KMS-11 (cell line): ENCODE data around the gene PCSK5.

Source experiments
- H2AFZ ChIP-seq: fragments of 200-600 bp; sonication (generic); 2 replicates; pipeline ENCODE4 v1.6.1; 2016; ENCODE audit warnings: antibody characterized with exemption, mixed run types, low read depth
- H3K27ac ChIP-seq: fragments of 200-600 bp; sonication (generic); 2 replicates; pipeline ENCODE4 v1.6.1; 2016; ENCODE audit warnings: mild to moderate bottlenecking, mixed run types
- H3K27me3 ChIP-seq: fragments of 200-600 bp; sonication (generic); 2 replicates; pipeline ENCODE4 v1.6.1; 2017; ENCODE audit warnings: mild to moderate bottlenecking, low read depth, mixed run types, moderate library complexity; ENCODE audit not compliant: insufficient read depth
- H3K36me3 ChIP-seq: fragments of 200-600 bp; sonication (generic); 2 replicates; pipeline ENCODE4 v1.6.1; 2017; ENCODE audit warnings: mild to moderate bottlenecking, mixed run types; ENCODE audit not compliant: insufficient read depth
- H3K4me1 ChIP-seq: fragments of 200-600 bp; sonication (generic); 2 replicates; pipeline ENCODE4 v1.6.1; 2016; ENCODE audit warnings: mild to moderate bottlenecking, low read depth, mixed run types; ENCODE audit not compliant: poor library complexity, severe bottlenecking
- H3K4me2 ChIP-seq: fragments of 200-600 bp; sonication (generic); 2 replicates; pipeline ENCODE4 v1.7.0; 2016; ENCODE audit warnings: mild to moderate bottlenecking, mixed run types
- H3K4me3 ChIP-seq: fragments of 200-600 bp; sonication (generic); IDR thresholded peaks from 2 replicates; pipeline ENCODE4 v1.6.1; 2017; ENCODE audit warnings: low read depth, low read length, mixed read lengths; ENCODE audit not compliant: insufficient read depth
- H3K79me2 ChIP-seq: fragments of 200-600 bp; sonication (generic); 2 replicates; pipeline ENCODE4 v1.6.1; 2016; ENCODE audit warnings: low read depth, mixed run types; ENCODE audit not compliant: insufficient read depth
- H3K9ac ChIP-seq: fragments of 200-600 bp; sonication (generic); 2 replicates; pipeline ENCODE4 v1.6.1; 2016; ENCODE audit warnings: mild to moderate bottlenecking, mixed run types
- H4K20me1 ChIP-seq: fragments of 200-600 bp; sonication (generic); 2 replicates; pipeline ENCODE4 v1.6.1; 2016; ENCODE audit warnings: mild to moderate bottlenecking, mixed run types; ENCODE audit not compliant: insufficient read depth
- CTCF ChIP-seq: fragments of 200-600 bp; sonication (generic); conservative IDR thresholded peaks from 2 replicates; pipeline ENCODE4 v1.6.1; 2017; ENCODE audit warnings: low read depth, mild to moderate bottlenecking, antibody characterized with exemption, low read length, moderate library complexity, mixed read lengths

The PCSK5 gene

DNA sequence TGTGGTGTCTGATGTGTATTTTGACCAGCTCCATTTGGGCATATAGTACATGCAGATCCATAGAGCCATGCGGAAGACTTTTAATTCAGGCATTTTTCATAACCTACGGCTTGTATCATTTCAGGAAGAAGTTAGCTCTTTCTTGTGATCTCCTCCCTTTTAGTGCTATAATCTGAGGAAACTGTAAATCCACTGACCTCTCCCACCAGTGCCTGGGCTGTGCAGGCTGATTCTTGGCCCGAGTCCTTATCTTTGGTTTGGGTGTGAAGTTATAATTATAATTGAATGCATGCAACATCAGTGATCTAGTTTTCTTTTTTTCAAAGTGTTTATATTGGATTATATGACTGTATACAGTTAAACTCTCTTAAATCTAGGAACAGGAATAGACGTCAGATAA, 247.9 kb downstream of the PCSK5 start:
- Histone ChIP-seq H4K20me1 (no peaks in the 10 kb centered on the region), H3K4me2 (no peak overlapping the region), H3K4me3 (no peak overlapping the region), H3K27me3 (no peaks in the 10 kb centered on the region), H2AFZ (no peak overlapping the region), H3K27ac (no peak overlapping the region), H3K4me1 (peaks cover 6% of the 10 kb centered on the region), H3K36me3 (no peaks in the 10 kb centered on the region), H3K9ac (no peak overlapping the region), H3K79me2 (no peaks in the 10 kb centered on the region)
- TF ChIP-seq CTCF, result no peak

GRCh38 chr9:76143834-76144233, 253.4 kb downstream of the PCSK5 start:
- Histone ChIP-seq H3K4me2 (no peak overlapping the region), H3K4me1 (no peaks in the 10 kb centered on the region), H2AFZ (no peak overlapping the region), H3K79me2 (no peaks in the 10 kb centered on the region), H3K27me3 (no peaks in the 10 kb centered on the region), H3K27ac (no peak overlapping the region), H3K36me3 (no peaks in the 10 kb centered on the region), H4K20me1 (no peaks in the 10 kb centered on the region), H3K9ac (no peak overlapping the region), H3K4me3 (no peak overlapping the region)
- TF ChIP-seq CTCF, result no peak

GRCh38 chr9:76150013-76150412, 259.5 kb downstream of the PCSK5 start:
- TF ChIP-seq CTCF, result no peak
- Histone ChIP-seq H3K4me2 (no peak overlapping the region), H3K9ac (no peak overlapping the region), H3K4me1 (no peaks in the 10 kb centered on the region), H4K20me1 (no peaks in the 10 kb centered on the region), H3K36me3 (no peaks in the 10 kb centered on the region), H3K27ac (no peak overlapping the region), H3K4me3 (no peak overlapping the region), H3K27me3 (no peaks in the 10 kb centered on the region), H2AFZ (no peak overlapping the region), H3K79me2 (no peaks in the 10 kb centered on the region)

GRCh38 chr9:76151267-76151666, 260.8 kb downstream of the PCSK5 start:
- Histone ChIP-seq H2AFZ (no peak overlapping the region), H3K9ac (no peak overlapping the region), H3K4me2 (no peak overlapping the region), H3K4me1 (no peaks in the 10 kb centered on the region), H3K27ac (no peak overlapping the region), H3K4me3 (no peak overlapping the region), H3K79me2 (no peaks in the 10 kb centered on the region), H3K36me3 (no peaks in the 10 kb centered on the region), H3K27me3 (no peaks in the 10 kb centered on the region), H4K20me1 (no peaks in the 10 kb centered on the region)
- no peak for TF ChIP-seq CTCF

- Histone ChIP-seq H3K27ac (no peak overlapping the region), H3K4me1 (no peaks in the 10 kb centered on the region), H3K79me2 (no peaks in the 10 kb centered on the region), H3K4me2 (no peak overlapping the region), H2AFZ (no peak overlapping the region), H3K36me3 (no peaks in the 10 kb centered on the region), H4K20me1 (no peaks in the 10 kb centered on the region), H3K9ac (no peak overlapping the region), H3K27me3 (no peaks in the 10 kb centered on the region), H3K4me3 (no peak overlapping the region)
- no peak for TF ChIP-seq CTCF
Measured at GRCh38 chr9:76153339-76153738, 262.9 kb downstream of the PCSK5 start.
